GM21576 (cell line): Measurements from ENCODE around the gene ATP2A3.

ENCODE experiments used
- ATAC-seq: cut with Tn5 transposase; IDR thresholded peaks from one replicate; pipeline ENCODE4 v1.9.1; 2021; ENCODE audit warnings: mild to moderate bottlenecking, moderate library complexity; ENCODE audit not compliant: unreplicated experiment

ATP2A3 gene

GRCh38 chr17:3974138-3974687 is 10.0 kb upstream of the ATP2A3 start:
- ATAC-seq = no peak

GRCh38 chr17:3973495-3974137 is 9.4 kb upstream of the ATP2A3 start:
- no peak for ATAC-seq

- ATAC-seq = no peak
Observed at GRCh38 chr17:3972931-3973330, 8.7 kb upstream of the ATP2A3 start.

- ATAC-seq = no peak
Observed at GRCh38 chr17:3972281-3972731, 8.1 kb upstream of the ATP2A3 start.

DNA sequence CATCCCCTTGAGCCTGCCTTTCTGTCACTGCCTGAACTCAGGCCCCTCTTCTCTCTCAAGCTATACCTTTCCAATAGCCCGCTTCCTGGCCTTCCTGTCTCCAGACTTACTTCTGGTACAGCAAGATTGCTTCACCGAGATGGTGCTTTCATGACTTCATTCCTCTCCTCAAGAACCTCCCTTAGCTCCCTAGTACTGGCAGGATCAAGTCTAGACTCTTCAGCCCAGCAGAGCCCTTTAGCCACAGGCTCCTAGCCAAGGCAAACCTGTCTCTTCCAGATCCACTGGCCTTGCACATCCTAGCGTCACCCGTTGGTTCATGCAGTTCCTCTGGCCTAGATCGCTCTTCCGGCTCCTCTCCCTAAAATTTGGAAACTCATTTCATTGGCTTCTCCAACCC is 6.4 kb upstream of the ATP2A3 start:
- no peak for ATAC-seq

DNA sequence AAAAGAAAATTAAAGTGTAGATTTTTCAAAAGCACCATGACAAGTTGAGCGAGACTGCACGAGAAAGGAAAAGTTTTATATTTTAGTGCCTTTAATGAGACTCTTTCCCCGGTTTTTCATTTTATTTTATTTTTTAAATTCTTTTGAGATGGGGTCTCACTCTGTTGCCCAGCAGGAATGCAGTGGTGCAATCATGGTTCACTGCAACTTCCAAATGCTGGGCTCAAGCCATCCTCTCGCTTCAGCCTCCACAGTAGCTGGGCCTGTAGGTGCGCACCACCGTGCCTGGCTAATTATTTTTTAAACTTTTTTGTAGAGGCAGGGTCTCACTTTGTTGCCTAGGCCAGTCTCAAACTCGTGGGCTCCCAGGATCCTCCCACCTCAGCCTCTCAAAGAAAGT is 5.7 kb upstream of the ATP2A3 start:
- no peak for ATAC-seq

GRCh38 chr17:3968886-3969524 is 4.8 kb upstream of the ATP2A3 start:
- no peak for ATAC-seq

DNA sequence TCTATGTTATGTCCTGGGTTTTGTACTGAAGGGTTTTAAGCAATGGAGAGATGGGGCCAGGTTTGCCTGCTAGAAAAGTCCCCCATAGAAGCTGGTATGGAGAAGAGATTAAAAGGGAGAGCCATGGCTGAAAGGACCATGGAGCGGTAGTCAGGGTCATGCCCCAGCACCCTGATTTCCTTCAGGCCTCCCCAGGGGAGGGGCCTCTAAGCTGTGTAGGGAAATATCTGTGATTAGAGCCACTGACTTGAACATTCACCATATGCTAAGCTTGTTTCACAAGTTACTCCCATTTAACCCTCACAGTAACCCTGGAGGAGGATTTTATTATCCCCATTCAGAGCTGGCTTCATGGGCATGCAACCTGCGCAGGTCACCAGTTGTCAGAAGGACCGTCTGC is 3.8 kb upstream of the ATP2A3 start:
- ATAC-seq = no peak

DNA sequence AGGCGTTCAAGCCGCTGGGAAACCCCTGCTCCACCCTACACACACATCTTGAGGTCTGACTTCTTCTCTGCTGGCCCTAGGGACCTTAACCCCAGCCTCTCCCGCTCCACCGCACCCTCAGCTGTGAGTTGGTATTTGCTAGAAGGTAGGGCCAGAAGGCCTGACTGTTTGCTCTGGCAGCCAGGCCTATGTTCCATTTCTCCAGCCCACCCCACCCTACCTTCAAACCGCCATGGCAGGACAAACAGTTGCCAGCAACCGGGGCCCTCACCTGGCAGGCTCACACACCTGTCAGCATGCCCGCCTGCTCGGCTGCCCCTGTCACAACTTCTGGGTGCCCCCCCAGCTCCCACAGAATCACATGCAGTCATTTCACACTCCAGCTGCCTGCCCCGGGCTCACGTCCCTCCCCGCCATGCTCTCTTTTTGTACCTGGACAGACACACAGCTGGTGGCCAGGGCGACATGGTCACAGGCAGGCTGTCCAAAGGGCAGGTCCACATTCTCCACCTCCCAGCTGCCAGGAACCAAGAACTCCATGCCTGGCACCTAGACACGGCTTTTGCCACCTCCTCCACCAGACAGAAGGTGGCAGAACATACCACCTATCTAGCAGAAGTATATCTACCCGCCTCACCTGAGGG is 2.6 kb upstream of the ATP2A3 start:
- no peak for ATAC-seq

DNA sequence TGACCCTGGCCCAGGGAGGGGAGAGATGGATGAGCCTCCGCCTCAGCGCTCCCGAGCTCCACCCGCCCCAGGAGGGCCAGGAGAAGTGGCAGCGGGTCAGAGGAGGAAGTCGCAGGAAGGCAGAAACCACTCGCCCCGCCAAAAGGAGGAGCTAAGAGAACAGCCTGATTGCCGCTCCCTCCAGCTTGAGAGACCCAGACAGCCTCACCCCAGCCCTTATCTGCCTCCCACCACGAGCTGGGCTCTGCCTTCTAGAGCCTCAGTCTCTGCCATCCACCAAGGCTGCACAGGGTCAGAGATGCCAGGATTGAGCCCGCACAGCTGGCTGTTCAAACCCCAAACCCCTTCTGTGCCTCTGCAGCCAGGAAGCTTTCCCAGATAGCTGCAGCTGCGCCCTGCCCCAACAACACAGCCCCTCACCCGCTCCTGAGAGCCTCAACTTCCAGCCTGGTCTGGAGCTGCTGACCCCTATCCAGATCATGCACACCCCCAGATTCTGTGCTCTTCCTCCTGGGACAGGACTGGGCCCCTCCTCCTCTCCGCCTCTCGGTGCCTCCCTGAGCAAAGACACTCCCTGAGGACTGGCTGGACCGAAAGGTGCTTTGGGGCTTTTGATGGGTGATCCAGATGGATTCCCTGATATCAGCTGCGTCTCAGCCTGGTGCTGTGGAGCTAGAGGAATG is 1.0 kb upstream of the ATP2A3 start:
- ATAC-seq = peak; percentile 44

DNA sequence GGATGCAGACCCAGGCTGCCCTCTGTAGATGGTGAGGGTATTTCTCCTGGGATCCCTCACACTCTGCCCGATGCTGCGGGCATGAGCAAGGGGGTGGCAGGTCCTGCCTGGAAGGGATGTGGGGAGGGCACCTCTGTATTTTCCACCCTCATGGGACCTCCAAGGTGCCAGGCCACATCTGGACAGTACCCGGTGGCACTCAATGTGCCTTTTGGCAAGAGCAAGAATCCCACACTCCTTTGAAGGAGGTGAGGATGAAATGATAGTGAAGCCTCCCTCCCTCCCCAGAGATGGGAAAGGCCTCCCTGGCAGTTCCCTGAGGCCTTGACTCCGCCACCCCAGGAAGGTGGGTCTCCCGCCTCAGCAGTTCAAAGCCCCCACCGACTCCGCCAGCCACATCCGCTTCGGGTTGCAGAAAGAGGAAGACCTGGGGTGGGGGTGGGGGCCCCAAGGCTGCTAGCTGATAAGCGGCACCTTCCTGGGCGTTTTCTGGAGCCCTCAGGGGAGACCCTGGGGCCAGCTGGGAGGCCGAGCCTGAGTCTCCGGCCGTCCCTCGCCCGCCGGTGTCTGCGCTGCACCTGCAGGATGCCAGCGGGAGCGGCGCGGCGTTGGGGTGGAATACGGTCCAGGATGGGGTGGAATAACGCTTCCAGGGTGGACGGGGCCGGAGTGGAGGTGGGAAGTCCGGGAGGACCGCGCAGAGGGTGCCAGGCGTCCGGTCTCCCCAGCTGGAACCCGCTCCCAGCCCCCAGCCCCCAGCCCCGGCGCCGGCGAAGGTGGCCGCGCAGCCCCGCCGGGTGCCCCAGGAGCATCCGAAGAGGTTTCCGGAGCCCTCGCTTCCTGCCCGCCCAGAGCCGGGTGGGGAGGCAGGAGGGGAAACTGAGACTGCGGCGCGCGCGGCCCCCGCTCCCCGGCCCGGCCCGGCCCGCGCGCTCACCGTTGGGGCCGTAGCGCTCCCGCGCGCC is 718 bp downstream of the ATP2A3 start:
- no peak for ATAC-seq

GRCh38 chr17:3962965-3963236 is 1.3 kb downstream of the ATP2A3 start:
- ATAC-seq = no peak

DNA sequence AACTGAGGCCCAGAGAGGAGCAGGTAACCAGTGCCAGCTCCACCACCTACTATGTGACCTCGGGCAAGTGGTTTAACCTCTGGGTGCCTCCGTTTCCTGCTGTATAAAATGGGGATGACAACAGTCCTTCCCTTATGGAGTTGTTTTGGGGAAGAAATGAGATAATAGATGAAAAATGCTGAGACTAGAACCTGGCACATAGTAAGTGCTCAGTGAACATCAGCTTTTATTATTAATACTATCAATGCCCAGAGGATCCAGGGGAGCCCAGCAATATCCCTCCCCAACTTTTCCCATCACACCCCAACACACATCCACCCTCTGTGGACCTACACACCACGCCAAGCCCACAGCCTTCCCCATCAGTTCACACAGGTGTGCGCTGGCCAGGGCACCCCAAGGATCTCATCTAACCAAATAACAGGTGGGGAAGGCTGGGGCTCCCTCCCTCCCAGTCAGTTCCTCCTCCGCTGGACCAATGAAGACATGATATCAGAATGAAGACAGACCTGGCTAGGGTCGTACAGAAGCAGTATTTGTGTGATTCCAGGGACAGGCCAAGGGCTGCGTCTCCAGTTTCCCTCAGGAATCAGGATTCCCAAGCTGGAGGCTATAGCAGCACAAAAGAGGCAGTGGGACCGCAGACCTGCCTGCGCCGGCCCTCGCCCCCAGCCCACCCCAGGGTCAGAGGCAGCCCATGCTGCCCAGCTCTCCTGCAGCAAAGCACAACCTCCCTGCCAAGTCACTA is 1.8 kb downstream of the ATP2A3 start:
- no peak for ATAC-seq

GRCh38 chr17:3961564-3962047 is 2.6 kb downstream of the ATP2A3 start:
- ATAC-seq = no peak

- no peak for ATAC-seq
Observed at GRCh38 chr17:3960764-3961163, 3.5 kb downstream of the ATP2A3 start.

GRCh38 chr17:3959921-3960601 is 4.2 kb downstream of the ATP2A3 start:
- ATAC-seq = no peak

DNA sequence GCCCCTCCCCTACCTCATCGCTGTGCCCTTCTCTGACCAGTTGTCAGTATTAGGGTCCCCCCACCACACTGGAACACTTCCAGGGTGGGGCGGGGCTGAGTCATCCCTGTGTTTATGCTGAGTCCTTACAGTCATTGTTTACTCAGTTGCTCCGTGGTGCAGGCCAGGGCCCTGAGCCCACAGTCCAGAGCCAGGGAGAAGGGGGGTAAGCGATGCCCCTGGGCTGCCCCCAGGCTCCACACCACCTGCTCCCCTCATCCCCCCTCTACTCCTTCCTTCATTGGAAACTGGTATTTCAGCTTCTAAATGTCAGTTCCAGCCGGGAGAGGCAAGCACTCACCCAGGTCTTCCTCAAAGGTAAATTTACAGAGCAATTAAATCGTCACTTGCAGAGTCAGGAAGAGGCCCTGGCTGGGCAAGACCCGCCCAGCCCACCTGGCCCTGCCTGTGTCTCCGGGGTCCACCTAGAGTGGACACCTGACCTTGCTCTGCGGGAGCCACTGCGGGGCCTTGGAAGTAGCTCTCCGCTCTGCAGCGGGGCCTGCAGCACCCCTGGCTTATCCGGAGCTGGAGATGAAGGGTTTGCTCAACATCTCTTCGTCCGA is 4.8 kb downstream of the ATP2A3 start:
- no peak for ATAC-seq

DNA sequence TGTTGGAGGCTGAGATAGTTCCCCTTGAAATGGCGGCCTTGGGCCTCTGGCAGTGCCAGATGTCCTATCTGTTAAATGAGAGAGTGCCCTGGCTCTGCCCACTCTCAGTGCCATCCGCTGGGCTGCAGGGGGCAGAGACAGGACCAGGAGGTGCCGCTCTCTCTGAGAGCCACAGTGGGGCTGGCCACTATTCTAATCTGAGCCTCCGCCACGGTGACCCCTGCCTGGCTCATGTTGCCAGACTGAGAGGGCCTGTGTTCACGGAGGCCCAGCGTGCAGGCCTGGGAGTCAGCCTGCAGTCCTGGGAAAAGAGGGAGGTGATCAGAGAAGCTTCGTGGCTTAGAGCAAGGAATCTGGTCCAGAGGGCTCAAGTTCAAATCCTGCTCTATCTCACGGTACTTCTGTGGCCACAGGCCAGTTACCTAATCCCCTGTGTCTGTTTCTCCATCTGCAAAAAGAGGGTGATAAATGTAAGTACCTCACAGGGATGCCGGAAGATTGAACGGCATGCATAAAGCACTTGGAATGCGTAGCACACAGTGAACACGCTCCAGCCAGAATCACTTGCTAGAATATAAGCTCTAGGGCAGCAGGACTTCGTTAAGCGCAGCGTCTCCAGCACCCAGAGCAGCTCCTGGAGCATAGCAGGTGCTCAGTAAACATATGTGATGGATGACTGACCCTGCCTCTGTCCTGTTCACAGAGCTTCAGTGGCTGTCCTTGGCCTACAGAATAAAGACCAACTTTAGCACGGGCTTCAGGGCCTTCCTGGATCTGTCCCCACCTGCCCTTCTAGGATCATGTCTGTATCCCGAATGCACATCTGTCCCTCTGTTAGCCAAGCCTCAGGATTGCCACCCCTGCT is 6.3 kb downstream of the ATP2A3 start:
- no peak for ATAC-seq
